HG03066 (cell line): ENCODE measurements around the gene CYP2E1.
A peak's percentile ranks its signal among the peaks of the same experiment; 100 is the strongest.
"Not testable (repeated sequence)": the region's sequence is repeated elsewhere in the genome, so short reads cannot be mapped to it uniquely, and the experiment has no call there.

Experiments
- ATAC-seq: cut with Tn5 transposase; IDR thresholded peaks from one replicate; pipeline ENCODE4 v1.9.1; 2021; ENCODE audit warnings: low read depth; ENCODE audit not compliant: unreplicated experiment

The CYP2E1 gene

DNA sequence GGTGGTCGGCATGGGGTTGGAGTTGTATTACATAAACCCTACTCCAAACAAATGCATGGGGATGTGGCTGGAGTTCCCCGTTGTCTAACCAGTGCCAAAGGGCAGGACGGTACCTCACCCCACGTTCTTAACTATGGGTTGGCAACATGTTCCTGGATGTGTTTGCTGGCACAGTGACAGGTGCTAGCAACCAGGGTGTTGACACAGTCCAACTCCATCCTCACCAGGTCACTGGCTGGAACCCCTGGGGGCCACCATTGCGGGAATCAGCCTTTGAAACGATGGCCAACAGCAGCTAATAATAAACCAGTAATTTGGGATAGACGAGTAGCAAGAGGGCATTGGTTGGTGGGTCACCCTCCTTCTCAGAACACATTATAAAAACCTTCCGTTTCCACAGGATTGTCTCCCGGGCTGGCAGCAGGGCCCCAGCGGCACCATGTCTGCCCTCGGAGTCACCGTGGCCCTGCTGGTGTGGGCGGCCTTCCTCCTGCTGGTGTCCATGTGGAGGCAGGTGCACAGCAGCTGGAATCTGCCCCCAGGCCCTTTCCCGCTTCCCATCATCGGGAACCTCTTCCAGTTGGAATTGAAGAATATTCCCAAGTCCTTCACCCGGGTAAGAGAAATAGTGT is at the start of gene CYP2E1:
TSS of gene CYP2E1 (plus strand) at position 407 of the 632 bp plus-strand sequence. CDS start at position 440, 33 bp downstream.
- no peak for ATAC-seq

DNA sequence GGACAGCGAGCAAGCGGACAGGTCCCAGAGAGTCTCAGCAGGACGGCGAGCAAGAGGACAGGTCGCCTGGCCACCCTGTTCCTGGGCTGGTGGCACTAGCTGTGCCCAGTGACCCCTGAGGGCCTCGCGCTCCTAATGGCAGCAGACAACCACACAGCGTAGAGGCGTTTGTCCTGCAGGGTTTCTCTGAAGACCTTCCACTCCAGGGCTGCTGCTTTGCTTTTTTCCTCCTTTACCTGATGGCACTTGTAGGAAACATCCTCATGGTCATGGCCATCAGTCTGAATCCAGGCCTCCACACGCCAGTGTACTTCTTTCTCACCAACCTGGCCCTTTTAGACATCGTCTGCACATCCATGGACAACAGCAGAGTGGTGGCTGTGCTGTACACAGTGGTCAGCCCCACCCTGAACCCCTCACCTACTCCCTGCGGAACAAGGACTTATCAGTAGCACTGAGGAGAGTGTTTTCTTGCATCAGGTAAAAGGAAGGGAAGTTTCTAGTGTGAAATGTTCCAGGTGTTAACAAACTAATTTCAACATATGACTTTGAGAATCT is 46.0 kb upstream of the CYP2E1 start:
- no peak for ATAC-seq

DNA sequence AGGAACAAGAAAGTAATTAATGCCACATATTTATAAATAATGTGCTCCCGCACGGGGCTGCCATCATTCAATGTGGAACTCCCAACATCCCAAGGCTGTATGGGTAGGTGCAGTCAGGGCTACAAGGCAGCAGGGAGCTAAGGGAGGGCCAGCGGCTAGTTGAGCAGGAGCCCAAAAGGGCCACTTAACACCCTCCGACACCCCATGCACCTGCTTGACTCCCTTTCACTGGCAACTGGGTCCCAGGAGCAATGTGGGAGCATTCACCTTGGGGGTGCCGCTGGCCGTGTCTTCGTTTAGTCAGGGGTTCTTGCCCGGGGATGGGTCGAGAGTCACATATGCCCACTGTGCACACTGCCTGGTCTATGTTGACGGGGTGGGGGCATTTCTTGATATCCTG is 45.5 kb upstream of the CYP2E1 start:
- ATAC-seq = no peak

DNA sequence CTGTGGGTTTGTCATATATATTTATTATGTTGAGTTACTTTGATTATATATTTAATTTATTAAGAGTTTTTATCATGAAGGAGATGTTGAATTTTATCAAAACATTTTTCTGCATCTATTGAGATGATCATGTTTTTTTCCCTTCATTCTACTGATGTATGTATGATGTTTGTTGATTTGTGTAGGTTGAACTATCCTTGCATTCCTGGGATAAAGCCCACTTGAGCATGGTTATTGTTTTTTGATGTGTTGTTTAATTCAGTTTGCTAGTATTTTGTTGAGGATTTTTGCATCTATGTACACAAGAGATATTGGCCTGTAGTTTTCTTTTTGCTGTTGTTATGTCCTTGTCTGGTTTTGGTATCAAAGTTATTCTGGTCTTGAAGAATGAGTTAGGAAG is 42.3 kb upstream of the CYP2E1 start:
- ATAC-seq = no peak

DNA sequence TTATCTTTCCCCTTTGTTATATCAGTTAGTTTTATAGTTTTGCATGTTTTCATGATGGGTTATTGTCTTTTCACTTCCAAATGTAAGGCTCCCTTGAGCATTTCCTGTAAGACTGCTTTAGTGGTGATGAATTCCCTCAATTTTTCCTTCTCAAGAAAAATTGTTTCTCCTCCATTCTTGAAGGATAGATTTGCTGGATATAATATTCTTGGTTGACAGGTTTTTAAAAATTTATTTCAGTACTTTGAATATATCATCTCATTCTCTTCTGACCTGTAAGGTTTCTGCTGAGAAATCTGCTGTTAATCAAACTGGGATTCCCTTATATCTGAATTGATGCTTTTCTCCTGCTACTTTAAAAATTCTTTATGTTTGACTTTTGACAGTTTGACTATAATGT is 40.1 kb upstream of the CYP2E1 start:
- ATAC-seq = no peak

DNA sequence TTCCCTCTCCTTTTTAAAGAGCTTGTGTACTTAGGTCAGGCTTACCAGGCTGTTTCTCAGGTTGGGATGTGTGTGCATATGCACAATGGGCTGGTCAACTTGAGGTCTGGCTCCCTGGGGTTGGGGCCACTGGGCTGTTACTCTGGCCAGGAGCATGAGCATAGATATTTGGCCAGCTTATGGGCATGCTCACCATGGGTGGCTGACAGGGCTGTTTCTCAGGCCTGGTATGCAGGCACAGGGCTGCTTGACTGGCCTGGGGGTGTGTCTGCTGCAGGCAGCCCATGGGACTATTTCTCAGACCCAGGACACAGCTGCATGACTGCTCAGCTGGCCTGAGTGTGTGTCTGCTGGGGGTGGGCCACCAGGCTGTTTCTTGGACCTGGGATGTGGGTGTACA is 38.8 kb upstream of the CYP2E1 start:
- no peak for ATAC-seq

DNA sequence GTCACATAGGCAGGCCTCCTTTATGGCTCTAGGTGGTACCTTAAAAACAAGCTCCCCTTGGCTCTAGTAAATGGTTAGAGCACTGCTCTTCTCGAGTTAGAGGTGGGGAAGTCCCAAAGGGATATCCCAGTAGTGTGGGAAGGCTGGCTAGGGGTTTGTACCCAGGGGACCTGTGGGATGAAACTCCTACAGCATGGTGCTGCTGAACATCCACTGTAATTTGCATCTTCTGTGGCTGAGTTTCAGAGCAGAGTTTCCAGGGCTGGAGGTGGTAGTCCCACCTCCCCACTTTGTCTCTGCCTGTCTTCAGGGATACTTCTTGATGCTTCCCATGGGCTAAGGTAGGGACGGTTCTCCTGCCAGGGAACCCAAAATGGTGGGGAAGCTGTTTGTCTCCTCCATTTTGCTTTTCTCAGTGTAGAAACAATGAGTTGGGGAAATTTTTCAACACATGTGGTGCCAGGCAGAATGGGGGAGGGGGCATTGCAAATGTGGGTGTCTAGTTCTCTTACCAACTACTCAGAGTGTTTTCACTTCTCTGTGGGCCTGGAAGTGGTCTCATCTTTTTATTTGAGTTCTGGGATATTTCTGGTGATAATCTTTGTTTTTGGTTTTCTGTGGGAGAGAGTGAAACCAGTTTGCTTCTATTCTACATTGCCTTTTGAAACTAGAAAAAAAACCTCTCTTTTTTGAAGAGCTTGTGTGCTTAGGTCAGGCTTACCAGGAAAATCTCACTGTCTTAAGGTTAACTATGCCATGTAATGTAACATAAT is 37.2 kb upstream of the CYP2E1 start:
- no peak for ATAC-seq

DNA sequence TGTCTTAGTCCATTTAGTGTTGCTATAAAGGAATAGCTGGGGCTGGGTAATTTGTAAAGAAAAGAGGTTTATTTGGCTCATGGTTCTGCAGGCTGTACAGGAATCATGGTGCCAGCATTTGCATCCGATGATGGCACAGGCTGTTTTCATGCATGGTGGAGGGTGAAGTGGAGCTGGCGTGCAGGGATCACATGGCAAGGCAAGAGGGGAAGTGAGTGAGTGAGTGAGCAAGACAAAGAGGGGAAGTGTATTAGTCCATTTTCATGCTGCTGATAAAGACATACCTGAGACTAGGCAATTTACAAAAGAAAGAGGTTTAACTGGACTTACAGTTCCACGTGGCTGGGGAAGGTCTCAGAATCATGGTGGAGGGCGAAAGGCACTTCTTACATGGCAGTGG is 33.6 kb upstream of the CYP2E1 start:
- not testable (repeated sequence) for ATAC-seq

DNA sequence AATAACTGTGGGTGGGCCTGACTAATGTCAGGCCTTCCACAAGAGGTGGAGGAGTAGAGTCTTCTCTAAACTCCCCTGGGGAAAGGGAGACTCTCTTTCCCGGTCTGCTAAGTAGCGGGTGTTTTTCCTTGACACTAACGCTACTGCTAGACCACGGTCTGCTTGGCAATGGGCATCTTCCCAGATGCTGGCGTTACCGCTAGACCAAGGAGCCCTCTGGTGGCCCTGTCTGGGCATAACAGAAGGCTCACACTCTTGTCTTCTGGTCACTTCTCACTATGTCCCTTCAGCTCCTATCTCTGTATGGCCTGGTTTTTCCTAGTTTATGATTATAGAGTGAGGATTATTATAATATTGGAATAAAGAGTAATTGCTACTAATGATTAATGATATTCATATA is 29.8 kb upstream of the CYP2E1 start:
- not testable (repeated sequence) for ATAC-seq

DNA sequence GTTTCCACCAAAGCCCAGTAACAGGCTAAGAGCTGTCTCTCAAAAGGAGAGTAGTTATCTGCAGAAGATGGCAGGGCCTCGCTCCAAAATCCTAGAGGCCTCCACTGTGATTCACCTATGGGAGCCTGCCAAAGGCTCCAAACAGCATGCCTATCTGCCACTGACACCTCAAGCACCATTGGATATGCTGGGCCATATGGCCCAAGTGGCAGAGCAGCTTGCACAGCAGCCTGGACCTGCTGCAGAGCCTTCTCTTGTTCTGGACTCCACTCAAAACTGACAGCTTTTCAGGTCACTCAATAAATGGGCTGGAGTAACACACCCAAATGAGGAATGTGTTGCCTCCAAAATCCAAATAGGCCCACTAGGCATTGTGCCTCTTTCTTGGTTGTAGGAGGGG is 28.0 kb upstream of the CYP2E1 start:
- not testable (repeated sequence) for ATAC-seq

DNA sequence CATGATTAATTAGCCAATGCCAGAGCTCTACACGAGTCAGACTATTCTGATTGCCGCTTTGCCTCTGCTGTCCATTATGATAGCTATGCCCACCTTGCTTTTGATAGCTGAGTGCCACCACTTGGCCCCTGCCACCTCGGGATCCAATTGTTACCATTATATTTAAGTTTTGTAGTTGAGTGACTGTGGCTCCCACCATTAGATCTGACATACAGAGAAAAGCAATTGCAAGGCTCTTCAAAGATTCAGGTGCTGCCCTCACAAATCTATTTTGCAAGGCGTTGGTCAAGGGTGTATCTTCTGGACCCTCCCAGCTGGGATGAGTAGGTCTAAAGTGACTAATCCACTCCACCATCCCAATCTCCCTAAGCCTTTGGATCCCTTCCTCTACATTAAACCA is 26.3 kb upstream of the CYP2E1 start:
- not testable (repeated sequence) for ATAC-seq

DNA sequence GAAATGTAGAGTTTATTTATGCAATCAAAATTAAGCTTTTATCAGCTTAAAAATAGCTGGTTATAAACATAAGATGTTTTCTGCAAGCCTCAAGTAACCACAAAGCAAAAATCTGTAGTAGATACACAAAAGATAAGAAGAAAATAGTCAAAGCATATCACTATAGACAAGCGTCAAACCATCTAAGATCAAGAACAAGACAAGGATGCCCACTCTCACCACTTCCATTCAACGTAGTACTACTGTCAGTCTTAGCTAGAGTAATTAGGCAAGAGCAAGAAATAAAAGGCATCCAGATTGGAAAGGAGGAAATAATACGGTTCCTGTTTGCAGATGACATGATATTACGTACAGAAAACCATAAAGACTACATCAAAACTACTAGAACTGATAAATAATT is 17.5 kb upstream of the CYP2E1 start:
- ATAC-seq = no peak

DNA sequence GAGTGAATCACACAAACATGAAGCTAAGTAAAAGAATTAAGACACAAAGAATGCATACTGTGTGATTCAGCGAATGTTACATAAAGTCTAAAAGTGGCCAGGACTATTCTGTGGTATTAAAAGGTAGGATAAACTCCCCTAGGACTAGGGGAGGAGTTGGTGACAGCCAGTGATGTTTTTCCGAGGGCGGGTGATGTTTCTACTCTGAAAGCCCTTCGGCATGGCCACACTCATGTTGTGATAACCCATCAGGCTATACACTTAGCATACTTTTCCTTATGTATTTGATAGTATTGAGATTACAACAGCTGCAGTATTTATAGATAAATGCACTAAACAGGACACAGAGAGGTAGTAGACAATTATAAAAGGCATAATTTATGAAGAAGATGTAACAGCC is 15.8 kb upstream of the CYP2E1 start:
- ATAC-seq = no peak

DNA sequence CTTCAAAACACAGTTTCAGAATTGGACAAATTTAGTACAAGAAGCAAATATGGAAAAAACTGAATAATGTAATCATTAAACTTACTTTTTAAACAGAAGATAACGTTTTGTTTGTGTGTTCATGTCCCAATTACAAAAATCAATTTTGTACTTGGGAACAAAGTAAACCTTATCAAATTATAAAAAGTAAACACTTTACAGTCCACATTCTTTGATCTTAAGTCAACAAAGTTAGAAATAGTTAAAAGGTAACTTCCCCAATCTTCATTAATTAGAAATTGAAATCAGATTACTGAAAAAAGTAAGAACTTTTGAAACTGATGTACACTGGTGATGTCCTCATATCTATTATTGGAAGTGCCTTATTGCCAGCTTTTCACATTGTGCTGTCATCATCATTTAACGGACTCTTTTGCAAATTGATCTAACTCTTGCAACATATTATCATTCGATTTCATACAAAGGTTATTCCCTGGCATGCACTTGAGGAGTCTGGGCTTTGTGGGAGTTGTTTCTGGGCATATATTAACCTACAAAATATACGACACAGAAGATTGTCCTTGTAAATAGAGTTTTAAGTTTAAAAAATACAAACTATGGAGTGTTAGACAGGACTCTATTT is 15.1 kb upstream of the CYP2E1 start:
- no peak for ATAC-seq

DNA sequence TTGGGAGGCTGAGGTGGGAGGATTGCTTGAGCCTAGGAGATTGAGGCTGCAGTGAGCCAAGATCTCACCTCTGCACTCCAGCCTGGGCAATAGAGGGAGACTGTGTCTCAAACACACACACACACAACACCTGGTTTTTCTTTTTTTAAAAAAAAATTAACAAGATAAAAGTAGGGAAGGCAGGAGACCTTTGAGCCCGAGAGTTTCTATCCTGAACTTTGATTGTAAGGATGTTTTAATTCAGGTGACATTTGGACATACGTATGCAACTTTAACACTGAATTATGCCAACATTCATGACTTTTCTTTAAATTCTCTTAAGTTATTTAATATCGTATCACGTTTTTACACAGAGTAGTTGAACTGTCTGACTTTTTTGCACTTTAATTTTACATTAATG is 11.7 kb upstream of the CYP2E1 start:
- ATAC-seq = no peak

DNA sequence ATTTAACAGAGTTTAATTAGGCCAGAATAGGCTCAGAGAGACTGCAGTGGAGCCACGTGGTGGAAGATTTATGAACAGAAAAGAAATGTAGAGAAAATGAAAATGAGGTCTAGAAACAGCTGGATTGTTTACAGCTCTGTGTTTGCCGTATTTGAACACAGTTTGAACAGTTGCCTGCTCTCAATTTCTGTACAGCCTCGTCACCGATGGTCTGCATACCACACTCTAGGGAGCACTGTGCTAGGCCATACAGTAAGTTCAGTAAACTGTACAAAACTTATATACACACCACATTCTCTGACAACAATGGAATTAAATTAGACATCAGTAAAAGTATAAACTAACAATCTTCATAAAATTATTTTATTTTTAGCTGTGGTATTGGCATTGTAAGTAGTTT is 11.1 kb upstream of the CYP2E1 start:
- no peak for ATAC-seq

DNA sequence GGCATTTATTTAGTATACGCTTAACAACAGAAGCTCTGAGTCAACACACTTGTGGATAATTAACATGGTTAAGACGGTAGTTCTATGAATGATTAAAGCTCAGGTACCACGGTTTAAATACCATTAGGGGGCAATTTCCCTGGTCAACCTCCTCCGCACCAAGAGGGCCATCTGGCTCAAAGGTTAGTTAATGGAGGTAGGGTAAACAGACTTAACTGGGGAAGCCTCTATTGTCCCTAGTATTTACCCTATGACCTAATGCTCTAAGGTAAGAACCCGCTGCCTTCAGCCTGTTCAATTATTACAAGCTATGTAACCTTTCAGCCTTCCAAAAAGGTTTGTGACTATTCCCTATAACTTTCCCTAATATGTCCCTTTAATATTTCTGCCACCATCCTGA is 8.6 kb upstream of the CYP2E1 start:
- not testable (repeated sequence) for ATAC-seq

DNA sequence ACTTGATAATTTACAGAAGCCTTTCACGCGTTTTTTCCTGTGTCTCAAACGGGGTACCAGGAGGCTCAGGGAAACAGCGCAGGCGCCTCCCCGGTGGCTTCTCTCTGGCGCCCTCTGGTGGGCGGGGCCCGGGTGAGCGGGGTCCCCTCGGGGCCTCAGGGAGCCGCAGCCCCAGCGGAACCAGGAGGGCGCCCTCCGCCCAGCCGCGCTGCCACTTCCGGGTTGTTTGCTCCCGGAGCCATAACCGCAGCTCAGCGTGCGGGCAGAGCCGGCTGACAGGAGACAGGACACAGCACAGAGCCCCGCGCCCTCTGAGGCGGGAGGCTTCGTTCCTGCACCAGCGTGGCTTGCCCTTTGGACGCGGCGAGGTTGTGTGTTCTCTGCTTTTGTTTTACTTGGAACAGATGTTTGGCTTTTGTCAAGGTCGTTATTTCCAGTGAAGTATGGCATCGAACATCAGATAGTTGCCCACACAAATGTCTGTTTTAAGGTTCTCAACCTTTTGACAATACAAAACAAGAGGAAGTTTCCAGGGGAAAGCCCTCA is 6.9 kb upstream of the CYP2E1 start:
- ATAC-seq = peak; percentile 58

DNA sequence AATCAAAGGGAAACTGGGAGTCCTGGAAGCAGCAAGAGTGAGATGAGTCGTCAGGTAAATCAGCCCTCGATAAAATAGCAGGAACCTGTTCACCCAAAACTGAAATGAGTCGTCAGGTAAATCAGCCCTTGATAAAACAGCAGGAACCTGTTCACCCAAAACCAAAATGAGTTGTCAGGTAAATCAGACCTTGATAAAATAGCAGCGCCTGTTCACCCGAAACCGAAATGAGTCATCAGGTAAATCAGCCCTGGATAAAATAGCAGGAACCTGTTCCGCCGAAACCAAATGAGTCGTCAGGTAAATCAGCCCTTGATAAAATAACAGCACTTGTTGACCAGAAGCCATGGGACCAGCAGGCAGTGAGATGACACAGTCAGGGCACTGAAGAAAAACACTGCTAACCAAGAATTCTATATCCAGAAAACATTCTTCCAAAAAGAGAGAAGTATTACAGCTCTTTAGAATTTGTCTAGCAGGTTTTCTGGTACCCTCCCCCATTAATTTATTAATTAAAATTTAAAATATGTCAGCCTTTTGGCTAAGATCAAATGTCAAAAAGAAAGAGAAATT is 3.4 kb upstream of the CYP2E1 start:
- no peak for ATAC-seq

DNA sequence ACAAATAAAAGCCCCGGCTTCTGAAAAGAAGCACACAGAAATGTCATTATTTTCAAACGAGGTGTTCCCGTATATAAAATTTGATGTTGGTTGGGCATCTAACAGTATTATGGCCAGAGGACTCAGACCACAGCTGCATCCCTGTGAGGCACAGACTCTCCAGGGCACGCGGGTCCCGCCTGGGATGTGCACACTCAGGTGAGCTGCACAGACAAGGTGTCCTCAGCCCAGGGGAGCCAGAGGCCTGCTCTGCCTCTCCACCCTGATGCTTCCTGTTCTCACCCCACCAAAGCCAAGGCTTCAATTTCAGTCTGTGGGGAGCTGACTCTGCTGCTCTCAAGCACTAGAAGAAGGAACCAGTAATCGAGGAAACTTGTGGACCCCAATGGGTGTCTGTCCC is 1.7 kb upstream of the CYP2E1 start:
- ATAC-seq = no peak

DNA sequence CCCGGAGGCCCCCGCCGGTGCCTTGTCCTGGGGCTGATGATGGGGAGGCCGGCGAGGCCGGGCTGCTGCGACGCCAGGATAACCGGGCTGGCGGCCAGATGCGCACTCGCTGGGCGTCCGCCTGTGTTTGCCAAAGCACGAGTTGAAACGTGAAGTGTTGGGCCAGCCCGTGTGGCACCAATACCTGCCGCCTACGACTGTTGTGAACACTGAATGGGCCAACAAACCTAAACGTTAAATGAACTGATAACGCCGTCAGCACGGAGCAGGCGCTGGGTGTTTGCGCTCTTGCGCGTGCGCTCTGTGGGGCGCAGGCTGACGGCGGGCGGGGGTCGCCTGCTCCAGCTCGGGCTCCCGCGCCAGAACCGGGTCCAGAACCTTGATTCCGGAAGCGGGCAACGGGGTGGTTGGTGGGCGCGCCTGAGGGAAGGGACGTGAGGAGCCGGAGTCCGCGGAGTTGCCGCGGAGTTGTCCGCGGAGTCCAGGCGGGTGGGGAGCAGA is 658 bp downstream of the CYP2E1 start:
- ATAC-seq = no peak
